NCI-H345 treated with DMSO at 0.1 percent for 48 hours (cell line): ENCODE data around the gene PHKA1.
"Not testable (repeated sequence)": the region's sequence is repeated elsewhere in the genome, so short reads cannot be mapped to it uniquely, and the experiment has no call there.

Experiments used
- DNase-seq: peaks from one replicate; lab custom pipeline; 2025; ENCODE audit not compliant: unreplicated experiment; lab: John Stamatoyannopoulos, UW

Gene PHKA1

DNA sequence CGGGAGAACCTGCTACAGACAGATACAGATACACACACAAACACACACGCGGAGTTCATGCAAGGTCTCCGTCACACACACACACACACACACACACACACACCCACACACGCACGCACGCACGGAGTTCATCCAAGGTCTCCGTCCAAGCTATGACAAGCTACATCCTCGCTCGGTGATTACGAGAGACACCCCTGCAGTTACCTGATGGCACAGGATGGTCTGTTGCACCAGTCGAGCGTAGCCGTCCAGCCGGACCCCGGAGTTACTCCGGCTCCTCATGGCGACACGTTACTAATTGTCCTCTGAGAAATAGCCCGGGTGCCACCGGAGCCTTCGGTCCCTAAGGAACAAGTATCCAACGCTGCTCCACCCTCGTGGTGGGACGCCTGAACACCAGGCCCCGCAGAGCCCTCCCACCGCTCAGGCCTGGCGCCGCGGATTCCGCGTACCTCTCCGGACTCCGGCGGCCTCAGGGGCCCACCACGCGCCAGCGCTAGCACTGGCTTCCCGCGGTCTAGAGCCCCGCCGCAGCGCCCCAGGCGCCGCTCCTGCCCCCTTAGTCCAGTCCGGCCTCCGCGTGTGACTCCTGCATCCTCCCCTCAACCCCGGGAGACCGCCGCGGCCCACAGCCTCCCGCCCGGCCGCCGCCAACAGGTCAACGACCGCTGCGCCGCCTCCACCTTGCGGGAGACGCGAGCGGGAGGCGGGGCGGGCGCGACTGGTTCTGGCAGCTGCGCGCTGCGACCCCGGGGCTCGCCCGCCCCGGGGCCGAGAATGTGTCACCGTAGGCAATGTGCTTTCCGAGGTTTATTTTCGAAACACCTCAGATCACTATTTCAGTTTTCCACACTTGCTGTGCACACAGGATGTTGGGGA lies at the start of gene PHKA1:
Gene PHKA1, minus strand, starts transcription at position 708 of the 879 bp plus-strand sequence. Its CDS starts 426 bp downstream, at position 282.
- DNase-seq = not testable (repeated sequence)

DNA sequence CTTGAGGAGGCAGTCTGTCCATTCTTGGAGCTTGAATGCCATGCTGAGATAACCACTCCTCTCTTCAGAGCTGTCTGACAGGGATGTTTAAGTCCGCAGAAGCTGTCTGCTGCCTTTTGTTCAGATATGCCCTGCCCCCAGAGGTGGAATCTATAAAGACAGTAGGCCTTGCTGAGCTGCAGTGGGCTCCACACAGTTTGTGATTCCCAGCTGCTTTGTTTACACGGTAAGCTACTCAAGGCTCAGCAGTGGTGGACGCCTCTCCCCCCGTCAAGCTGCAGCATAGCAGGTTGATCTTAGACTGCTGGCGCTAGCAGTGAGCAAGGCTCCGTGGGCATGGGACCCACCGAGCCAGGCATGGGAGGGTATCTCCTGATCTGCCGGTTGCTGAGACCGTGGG lies 46.3 kb upstream of the PHKA1 start:
- not testable (repeated sequence) for DNase-seq

DNA sequence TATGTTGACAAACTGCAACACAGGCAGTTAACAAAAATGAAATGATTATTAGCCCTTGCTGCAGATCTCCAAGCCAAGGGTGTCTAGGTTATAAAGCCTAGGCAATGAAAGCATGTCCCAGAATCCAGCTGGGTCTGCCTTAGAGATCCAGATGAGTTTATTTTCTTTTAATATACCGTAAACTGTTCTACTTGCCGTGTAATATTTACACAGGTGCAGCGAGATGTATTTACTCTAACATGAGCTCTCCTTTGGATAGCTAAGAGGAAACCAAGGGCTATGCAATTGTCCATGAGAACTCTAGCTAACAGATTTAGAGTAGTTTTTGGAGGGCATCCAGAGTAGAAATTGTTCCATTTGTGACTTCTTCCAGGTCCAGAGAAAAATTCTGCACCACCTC lies 34.4 kb upstream of the PHKA1 start:
- not testable (repeated sequence) for DNase-seq

DNA sequence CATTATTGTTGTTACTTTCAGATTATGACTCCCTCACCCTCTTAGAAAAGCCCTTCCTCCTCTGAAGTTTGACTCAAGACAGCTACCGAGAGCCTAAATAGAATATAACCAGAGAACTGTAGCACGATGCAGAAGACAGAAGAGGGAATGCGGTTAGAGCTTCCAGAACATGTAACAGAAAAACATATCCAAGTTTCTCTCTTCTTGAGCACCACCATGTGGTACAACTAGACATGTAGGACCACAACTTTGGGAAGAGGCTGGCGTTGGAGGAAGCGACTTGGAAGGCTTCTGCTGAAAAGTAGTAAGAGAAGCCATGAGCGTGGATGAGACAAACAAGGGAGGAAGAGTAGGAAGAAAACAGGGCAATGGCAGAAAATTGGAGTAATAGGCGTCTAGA lies 31.4 kb upstream of the PHKA1 start:
- not testable (repeated sequence) for DNase-seq

DNA sequence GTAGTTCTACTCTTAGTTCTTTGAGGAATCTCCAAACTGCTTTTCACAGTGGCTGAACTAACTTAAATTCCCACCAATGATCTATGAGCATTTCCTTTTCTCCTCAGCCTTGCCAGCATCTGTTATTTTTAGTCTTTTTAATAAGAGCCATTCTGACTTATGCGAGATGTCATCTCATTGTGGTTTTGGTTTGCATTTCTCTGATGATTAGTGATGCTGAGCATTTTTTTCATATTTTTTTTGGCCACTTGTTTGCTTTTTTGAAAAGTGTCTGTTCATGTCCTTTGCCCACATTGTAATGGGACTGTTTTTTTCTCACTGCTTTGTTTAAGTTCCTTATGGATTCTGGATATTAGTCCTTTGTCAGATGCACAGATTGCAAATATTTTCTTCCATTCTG lies 21.5 kb upstream of the PHKA1 start:
- no peak for DNase-seq

DNA sequence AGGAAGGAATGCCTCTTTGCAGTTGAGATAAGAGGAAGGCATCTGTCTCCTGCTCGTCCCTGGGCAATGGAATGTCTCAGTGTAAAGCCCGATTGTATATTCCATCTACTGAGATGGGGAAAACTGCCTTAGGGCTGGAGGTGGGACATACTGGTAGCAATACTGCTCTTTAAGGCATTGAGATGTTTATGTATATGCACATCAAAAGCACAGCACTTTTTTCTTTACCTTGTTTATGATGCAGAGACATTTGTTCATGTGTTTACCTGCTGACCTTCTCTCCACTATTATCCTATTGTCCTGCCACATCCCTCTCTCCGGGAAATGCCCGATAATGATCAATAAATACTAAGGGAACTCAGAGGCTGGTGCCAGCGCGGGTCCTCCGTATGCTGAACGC lies 19.5 kb upstream of the PHKA1 start:
- DNase-seq = not testable (repeated sequence)

DNA sequence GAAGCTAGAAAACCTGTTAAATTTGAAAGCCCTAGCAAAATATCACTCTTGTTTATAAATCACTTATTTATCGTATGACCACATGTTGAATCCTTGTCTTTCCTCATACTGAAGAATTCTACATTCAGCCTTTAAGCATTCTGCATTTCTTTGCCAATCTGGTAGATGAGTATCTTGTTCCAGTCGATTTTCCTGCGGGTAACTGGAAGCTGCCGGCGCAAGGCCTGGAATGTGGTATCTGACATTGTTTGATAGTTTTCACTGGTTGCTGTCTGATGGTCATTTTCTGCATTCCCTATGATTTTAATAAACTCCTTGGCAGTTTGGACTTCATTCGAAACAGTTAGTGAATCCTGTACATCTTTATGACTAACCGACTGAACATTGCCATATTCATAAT lies 13.7 kb upstream of the PHKA1 start:
- DNase-seq = no peak

DNA sequence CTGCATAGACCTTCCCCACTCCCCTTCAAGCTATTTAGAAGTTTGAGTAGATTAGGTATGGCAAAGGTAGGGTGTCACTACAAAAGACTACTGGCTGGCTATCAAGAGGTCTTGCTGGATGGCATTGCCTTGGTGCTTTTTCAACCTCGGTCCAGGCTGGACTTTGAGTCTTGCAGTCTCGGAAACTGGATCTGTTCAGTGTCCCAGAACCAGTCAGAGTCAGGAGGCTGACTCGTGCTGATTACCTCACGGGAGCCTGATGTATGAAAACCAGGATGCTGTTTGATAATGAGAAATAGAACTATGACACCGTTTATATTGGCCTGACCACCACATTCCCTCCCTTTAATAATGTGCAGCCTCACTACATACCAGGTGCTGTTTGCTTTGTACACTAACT lies 2.7 kb upstream of the PHKA1 start:
- DNase-seq = no peak

DNA sequence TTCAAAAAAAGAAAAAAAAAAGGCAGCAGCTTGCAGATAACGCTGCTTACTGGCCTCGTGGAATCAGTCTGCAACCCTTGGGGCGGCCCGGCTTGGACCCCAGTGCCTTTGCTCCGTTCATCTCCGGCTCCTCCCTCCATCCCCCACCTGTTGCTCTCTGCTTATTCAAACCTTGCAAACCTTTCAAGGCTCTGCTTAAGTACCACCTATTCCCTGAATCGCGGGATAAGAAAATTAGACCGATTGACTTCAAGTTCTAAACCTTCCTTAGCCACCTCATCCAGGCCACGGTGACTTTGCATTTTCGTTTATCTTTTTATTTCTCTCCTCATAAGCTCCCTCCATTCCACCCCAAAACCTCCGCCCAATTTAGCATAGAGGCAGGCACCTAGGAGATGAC lies 1.4 kb upstream of the PHKA1 start:
- DNase-seq = no peak

DNA sequence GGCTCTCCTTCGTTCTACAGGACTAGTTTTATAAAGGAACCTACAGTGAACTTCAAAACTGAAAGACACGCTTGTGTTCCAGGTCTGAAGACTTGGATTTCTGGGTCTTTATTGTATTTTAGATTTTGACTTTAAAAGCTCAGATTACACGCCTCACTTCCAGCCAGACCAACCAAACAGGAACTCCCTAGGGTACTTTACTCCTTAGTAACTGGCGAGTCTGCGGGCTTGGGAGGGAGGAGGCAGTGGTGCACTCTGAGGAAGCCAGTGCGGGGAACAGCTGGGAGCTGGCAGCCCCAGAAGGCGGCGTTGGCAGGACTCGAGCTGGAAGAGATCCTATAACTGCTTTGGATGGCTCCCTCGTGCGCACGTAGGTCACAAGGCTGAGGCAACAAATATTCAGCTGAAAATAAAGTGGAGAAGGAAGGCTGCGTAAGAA lies 391 bp upstream of the PHKA1 start:
- peak; percentile 26 for DNase-seq

DNA sequence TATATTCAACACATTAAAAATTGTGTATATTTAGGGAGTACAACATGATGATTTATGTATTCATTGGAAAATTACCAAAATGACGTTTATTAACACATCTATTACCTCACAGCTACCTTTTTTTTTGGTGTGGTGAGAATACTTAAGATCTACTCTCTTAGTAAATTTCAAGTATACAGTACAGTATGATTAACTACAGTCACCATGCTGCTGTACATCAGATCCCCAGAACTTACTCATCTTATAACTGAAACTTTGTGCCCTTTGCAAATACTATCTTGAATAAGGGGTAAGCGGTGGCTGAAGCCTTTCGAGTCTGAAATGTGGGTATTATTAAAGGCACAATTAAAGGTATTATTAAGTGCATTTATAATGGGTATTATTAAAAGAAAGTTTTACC lies 976 bp downstream of the PHKA1 start:
- no peak for DNase-seq

DNA sequence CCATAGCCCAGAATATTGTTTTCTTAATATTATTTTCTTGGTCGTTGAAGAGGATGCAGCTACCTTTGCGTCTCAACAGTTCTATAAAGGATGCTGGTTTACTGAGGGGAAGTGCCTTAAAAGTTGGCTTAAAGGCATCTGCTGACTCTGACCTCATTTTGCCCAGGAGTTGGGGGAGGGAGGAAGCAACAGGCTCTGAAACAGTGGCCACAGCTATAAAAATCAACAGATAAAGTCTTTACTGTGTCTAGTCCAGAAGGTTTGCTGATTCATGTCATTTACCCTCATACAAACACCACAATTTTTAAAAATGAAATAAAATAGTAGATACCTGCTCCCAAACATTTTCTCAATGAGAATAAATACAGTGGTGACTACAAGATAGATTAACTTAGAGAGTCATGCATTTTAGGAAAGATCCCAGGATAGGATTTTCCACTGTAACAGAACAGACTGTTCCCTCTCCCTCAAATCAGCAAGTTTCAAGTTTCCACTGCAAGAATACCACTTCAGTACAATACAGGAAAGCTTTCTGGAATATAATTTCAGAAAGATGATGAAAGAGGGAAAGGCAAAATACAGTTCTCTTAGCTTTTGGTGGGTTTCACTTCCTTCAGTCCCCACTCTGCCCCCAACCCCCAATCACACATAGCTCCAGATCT lies 1.9 kb downstream of the PHKA1 start:
- DNase-seq = no peak

DNA sequence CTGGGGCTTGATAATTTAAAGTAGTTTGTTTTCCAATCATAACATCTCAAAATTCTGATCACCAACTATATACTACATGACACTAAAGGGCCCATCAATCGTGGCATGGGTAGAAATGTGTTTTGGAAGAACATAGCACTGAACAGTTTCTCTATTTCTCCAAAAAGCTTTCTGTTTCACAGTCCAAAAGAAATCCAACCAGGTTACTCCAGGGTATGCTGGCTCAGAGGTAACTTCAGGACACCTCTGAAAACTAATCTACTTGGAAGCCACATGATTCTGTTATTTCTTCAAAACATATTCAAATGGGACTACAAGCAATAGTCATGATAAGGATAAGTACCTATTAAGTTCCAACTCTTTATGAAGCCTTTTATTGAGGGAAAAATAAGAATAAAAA lies 8.3 kb downstream of the PHKA1 start:
- no peak for DNase-seq

DNA sequence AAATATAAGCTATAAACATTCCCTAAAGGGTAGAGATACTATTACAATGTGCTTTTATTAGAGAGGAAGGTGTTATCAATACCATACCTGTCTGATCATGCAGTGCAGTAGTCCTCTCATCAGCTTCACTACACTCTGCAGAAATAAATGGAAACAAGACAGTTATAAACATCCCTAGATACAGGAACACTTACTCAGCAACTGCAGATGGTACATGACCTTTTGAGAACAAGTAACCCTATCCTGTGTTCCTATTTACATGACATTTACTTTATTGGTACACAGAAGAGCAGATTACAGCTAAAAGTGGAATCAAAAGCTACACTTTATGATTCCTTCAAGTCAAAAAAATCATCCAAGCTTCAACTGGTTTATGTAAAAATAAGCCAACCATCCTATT lies 9.0 kb downstream of the PHKA1 start:
- DNase-seq = no peak

DNA sequence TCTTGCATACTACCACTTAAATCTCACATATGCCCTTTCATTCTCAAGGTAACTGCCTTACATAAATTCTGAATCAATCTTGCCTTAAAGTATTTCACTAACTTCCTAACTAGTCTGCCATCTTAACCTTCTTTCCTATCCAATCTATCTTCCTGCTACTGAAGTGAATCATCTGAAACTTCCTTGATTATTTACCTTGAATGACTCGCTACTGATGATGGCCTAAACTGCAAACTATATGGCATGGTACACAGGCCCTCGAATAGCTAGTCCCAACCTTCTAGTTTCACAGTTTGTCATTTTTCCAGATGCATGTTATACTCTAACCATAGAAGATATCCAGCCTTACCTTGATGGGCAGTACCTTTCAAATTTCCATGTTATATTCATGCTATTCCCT lies 19.9 kb downstream of the PHKA1 start:
- no peak for DNase-seq

DNA sequence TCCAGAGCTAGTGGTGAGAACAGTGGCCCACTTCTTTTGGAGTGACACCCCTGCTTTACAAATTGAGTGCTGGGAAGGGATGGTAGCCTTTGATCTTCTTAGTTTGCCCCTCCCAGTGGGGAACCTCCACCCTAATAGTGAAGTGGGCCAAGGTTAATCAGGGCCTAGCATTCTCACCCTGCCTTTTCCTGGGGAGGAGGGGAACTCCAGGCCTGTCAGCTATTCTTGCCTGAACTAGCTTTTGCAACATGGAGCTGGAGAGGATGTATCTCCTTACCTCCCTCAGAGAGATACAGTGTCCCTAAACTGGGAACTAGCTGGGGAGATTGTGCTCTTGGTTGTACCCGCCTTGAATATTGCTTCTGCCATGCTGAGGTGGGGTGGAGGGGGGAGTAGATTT lies 20.6 kb downstream of the PHKA1 start:
- no peak for DNase-seq

DNA sequence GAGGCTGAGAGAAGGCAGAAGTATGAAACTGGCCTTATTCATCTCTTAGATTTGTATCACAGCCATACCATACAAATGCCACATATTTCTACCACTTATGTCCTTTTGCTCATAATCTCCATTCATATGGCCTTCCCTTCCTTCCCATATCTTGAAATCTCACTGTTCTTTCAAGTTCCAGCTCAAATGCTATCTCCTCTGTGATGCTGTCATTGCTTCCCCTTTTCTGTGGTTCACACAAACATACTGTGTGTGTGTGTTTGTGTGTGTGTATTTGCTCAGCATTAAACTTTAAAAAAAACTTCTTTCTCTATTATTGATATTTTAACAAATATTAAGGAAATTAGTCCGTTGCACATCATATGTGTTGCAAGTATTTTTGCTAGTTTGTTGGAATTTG lies 26.7 kb downstream of the PHKA1 start:
- DNase-seq = no peak

DNA sequence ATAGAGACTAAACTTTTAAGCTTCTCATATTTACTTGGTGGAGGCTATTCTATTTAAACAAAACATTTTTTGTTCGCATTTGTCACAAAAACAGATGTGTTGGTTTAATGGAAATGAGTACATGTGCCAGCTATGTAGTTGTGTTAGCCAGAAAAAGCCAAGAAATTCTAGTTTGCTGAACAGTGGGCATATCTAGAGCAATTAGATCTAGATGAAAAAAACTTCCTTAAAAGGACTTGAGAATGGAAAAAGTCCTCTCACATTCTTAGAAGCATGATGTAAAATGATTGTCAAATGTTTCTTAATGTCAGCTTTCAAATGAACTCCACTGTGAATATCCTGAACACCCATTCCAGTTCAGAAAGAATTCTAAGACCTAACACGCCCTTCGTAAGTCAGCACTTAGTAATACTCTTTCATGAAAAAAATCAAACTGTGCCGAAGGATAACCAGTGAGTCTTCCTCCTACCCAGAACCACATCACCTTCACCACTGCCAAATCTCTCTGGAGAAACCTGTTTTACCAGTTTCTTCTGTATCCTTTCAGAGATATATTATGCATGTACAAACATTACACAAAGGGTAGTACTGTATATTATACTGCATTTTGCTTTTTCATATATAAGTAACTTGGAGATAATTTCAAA lies 28.2 kb downstream of the PHKA1 start:
- DNase-seq = peak; percentile 8

DNA sequence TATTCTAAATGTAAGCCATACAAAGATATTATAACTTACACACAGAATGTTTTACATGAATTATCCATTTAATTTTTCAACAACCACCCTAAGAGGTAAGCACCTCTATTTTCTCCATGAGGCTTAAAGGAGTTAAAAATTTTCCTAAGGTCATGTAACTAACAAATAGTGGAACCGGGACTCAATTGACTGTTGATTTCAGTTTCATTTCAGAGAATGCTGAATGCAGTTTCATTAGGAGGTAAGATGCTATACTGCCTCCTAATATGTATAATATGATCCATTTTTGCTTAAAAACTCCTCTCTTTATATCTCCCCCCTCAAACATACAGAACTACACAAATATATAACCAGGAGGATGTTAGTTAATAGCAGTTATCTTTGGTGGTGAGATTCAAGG lies 29.1 kb downstream of the PHKA1 start:
- DNase-seq = no peak

DNA sequence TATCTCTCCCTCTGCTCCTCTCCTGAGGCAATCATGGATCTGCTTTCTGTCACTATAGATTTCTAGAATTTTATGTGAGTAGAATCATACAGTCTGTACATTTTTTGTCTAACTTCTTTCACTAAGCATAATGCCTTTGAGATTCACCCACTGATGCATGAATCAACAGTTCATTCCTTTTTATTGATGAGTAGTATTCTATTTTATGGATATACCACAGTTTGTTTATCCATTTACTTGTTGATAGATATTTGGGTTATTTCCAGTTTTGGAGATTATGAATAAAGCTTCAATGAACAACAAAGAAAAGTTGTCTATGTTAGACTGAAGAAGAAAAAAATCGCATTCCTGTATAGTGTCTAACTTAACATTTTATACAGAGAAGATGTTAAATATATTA lies 30.5 kb downstream of the PHKA1 start:
- no peak for DNase-seq

DNA sequence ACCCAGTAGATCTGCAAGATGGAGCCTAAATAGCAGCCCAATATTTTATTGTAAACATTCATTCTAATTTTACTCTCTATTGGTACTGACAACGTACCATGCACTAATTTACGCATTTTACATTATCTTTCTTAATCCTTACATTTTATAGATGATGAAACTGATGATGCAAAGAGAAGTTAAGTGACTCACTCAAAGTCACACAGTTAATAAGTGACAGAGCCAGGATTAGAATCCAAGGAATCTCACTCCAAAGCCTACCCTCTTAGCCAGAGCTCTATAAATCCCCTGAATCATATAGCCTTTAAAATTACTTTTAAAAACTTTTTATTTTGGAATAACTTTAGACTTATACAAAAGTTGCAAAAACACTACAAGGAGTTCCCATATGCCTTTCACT lies 37.6 kb downstream of the PHKA1 start:
- no peak for DNase-seq

DNA sequence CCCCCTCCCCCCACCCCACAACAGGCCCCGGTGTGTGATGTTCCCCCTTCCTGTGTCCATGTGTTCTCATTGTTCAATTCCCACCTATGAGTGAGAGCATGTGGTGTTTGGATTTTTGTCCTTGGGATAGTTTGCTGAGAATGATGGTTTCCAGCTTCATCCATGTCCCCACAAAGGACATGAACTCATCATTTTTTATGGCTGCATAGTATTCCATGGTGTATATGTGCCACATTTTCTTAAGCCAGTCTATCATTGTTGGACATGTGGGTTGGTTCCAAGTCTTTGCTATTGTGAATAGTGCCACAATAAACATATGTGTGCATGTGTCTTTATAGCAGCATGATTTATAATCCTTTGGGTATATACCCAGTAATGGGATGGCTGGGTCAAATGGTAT lies 40.2 kb downstream of the PHKA1 start:
- not testable (repeated sequence) for DNase-seq
